ENCODE data around the gene TMCO1.

DNA sequence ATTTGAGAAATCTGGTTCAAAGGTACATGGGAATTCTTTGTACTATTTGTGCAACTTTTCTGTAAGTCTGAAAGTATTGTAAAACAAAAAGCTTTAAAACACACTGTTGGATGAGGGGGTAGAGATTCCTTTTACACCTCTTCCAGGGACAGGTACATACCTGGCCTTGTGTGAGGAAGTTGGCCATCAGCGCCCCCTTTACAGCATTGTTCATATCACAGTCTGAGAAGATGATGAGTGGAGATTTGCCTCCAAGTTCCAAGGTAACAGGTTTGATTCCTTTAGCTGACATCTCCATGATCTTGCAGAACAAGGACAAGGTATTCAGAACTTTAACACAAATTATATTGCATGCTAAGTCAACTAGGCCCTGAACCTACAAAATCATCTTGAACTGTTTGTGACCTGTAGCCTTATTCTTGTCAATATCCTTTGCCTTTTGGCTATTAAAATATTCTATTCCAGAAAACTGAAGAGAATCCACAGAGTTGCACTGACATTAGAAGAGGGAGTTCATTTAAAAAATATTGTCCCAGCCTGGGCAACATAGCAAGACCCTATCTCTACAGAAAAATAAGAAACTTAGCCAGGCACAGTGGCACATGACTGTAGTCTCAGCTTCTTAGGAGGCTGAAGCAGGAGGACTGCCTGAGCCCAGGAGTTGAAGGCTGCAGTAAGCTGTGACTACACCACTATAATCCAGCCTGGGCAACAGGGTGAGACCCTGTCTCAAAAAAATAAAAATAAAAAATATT is 89.2 kb downstream of the TMCO1 start:
- TF ChIP-seq, protein P1, sequence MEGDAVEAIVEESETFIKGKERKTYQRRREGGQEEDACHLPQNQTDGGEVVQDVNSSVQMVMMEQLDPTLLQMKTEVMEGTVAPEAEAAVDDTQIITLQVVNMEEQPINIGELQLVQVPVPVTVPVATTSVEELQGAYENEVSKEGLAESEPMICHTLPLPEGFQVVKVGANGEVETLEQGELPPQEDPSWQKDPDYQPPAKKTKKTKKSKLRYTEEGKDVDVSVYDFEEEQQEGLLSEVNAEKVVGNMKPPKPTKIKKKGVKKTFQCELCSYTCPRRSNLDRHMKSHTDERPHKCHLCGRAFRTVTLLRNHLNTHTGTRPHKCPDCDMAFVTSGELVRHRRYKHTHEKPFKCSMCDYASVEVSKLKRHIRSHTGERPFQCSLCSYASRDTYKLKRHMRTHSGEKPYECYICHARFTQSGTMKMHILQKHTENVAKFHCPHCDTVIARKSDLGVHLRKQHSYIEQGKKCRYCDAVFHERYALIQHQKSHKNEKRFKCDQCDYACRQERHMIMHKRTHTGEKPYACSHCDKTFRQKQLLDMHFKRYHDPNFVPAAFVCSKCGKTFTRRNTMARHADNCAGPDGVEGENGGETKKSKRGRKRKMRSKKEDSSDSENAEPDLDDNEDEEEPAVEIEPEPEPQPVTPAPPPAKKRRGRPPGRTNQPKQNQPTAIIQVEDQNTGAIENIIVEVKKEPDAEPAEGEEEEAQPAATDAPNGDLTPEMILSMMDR (IDR thresholded peaks at IDR 0.05): no peak
- TF ChIP-seq EP300 (IDR thresholded peaks at IDR 0.05): no peak
